Stimulated activated CD4-positive, alpha-beta T cell treated with anti-CD3 and anti-CD28 coated beads, Interleukin-4, amount 100 ng/mL, for 48 hours (primary cell): ENCODE results near the gene CRACDL.

Source experiments
- DNase-seq, 2 donors: peaks; one replicate each; pipeline ENCODE4 v3.0.0-alpha.2; 2020; ENCODE audit warnings: low read depth in 2 of 2

CRACDL gene

GRCh38 chr2:98854682-98855081 lies 81.3 kb downstream of the CRACDL start:
- no peak for DNase-seq

- no peak for DNase-seq
Observed at GRCh38 chr2:98852932-98853331, 83.1 kb downstream of the CRACDL start.

- no peak for DNase-seq
Observed at GRCh38 chr2:98850074-98850473, 86.0 kb downstream of the CRACDL start.

GRCh38 chr2:98849113-98849512 lies 86.9 kb downstream of the CRACDL start:
- DNase-seq, result no peak

- DNase-seq, result no peak
Observed at GRCh38 chr2:98847853-98848252, 88.2 kb downstream of the CRACDL start.

DNA sequence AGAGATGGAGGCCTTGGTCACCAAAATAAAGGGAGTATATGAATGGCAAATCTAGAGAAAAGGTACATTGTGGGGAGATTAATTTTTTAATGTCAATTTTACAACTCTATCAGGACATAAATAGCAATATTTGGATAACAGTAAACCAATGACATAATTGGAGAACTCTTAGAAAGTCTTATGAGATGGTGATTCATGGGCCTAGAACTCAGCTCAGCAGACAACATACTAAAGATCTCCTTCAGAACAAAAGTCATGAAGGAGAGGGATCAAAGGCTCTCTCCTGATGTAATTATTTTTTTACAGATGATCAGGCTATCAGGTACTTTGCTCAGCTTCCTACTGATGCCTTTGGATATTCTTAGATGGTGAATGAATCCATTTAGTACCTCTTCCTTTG lies 90.0 kb downstream of the CRACDL start:
- no peak for DNase-seq

- DNase-seq, result no peak
Observed at GRCh38 chr2:98842136-98842535, 93.9 kb downstream of the CRACDL start.

DNA sequence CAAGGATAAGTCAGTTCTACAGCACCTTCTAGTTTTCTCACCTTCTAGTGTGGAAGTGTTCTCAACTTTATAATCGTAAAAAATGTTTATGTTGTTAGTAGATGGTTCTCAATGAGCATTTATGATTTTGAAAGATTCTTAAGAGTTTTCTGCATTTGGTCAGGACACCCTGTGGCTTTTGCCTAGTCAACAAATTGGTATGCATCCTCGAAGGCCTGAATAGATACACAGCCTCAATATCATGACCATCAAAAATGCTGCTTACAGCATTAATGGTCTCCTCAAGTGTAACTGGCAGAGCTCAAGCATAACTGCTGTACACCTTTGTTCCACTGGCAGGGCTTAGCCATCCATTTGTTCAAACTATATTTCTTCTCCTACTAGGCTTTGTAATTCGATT lies 96.7 kb downstream of the CRACDL start:
- no peak for DNase-seq

DNA sequence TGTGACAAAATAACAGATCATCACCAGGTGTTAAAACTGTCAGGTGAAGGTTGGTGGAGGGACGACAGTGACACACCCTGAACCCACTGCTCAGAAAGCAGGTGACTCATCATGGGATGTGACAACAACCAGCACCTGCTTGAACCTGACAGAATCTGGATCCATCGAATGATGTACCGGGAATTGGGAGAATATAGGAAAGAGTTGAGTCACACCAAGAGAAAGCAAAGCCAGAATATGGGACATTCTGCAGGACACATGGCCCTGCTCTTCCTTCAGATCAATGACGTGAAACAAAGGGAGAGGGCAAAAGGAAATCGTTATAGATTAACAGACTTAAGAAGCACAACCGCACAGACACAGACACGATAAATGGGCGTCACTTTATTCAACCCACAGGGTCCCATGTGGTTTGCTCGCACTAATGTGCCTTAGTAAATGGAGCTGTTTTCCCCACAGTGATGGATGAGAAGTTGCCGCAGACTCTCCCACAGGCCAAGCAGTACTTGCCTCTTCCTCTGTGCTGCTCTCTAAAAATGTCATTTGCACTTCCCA lies 100.1 kb downstream of the CRACDL start:
- no peak for DNase-seq

DNA sequence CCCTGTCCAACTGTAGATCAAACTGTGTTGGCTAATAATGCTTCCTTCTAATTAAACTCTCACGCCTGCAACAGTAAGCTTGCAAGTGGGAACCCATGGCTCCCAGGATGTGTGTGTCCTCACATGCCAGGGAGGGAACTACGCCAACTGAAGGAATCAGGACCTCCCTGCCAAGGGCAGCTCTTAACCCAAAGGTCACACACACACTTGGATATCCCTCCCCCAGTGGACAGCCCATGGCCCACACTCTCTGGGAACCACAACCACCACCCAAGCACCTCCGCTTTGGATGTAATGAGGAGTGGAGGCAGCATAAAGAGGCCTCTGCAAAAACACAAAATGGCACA lies 102.1 kb downstream of the CRACDL start:
- no peak for DNase-seq

DNA sequence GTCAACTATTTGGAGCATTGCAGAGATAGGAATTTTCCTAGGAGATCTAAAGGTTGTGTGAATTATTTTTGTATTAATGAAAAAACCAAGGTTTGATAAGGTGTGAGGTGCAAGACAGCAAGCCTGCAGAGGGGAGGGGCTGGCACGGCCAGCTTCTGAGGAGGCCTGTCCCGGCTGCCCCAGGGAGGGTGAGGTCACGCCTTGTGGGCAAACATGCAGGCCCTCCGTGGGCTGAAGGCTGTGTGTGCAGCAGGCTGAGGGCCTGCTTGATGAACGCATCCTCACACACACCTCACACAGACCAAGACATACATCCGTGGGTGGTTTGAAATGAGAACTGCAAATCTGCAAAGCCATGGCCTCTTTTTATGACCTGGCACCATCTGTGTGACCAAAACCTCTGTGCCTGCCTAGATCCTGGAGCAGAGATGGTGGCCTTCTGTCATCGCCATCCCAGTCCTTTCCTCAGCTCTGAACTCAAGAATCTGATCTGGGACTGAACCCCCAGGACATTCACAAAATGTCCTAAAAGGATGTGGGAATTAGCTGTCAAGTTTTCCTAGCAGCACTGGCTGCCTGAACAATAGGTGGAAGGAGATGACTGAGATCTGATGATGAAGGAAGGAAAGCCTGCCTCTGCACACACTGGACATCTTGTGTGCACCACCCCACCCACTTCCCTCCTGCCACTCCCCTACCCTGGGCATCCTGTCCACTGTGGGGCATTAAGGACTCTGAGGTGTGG lies 102.7 kb downstream of the CRACDL start:
- peak in 1 of 2 donors; percentile 32 for DNase-seq

- DNase-seq, result no peak
Observed at GRCh38 chr2:98832172-98832571, 103.9 kb downstream of the CRACDL start.

GRCh38 chr2:98830571-98831145 lies 105.4 kb downstream of the CRACDL start:
- DNase-seq, result no peak

GRCh38 chr2:98829581-98830270 lies 106.3 kb downstream of the CRACDL start:
- no peak for DNase-seq

- no peak for DNase-seq
Observed at GRCh38 chr2:98828793-98829371, 107.1 kb downstream of the CRACDL start.

GRCh38 chr2:98828369-98828744 lies 107.7 kb downstream of the CRACDL start:
- no peak for DNase-seq

- DNase-seq, result no peak
Observed at GRCh38 chr2:98827625-98828368, 108.2 kb downstream of the CRACDL start.

- DNase-seq, result no peak
Observed at GRCh38 chr2:98826856-98827255, 109.2 kb downstream of the CRACDL start.

DNA sequence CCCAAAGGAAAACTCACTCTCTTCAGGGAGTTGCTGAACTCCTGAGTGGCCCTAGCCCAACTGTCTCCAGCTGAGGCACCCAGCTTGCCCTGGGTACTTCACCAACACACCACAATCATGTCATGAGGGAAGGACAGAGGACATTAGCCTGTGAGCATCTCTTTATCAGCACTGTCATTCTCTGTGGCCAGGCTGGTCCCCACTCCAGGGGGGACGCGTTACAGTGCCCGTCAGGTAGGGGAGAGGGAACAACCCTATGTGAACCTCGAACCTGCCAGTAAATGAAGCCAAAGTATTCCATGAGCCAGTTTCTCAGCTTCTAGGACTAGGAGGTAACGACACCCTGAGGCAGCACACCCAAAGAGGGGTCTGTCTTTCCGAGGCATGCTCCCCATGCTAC lies 110.2 kb downstream of the CRACDL start:
- no peak for DNase-seq

GRCh38 chr2:98825404-98825803 lies 110.6 kb downstream of the CRACDL start:
- DNase-seq, result no peak

- DNase-seq, result no peak
Observed at GRCh38 chr2:98825020-98825350, 111.0 kb downstream of the CRACDL start.
